Stimulated activated CD4-positive, alpha-beta T cell treated with anti-CD3 and anti-CD28 coated beads, TNF-alpha, amount 100 ng/mL, for 4 hours (primary cell): ENCODE measurements around the gene LRP1.
A peak's percentile ranks its signal among the peaks of the same experiment; 100 is the strongest.
"Not testable (repeated sequence)": the region's sequence is repeated elsewhere in the genome, so short reads cannot be mapped to it uniquely, and the experiment has no call there.

Source experiments
- DNase-seq, 3 experiments: peaks; one replicate each; pipeline ENCODE4 v3.0.0-alpha.2; 2020; ENCODE audit warnings: low read depth in 3 of 3

LRP1 gene

GRCh38 chr12:57111031-57111734 lies 17.1 kb upstream of the LRP1 start, which contains the start of gene STAT6:
Gene STAT6 (minus strand): TSS chr12:57111362. CDS start chr12:57108278, 3,084 bp downstream.
- peak; percentile 53 to 77 (median 68) for DNase-seq

DNA sequence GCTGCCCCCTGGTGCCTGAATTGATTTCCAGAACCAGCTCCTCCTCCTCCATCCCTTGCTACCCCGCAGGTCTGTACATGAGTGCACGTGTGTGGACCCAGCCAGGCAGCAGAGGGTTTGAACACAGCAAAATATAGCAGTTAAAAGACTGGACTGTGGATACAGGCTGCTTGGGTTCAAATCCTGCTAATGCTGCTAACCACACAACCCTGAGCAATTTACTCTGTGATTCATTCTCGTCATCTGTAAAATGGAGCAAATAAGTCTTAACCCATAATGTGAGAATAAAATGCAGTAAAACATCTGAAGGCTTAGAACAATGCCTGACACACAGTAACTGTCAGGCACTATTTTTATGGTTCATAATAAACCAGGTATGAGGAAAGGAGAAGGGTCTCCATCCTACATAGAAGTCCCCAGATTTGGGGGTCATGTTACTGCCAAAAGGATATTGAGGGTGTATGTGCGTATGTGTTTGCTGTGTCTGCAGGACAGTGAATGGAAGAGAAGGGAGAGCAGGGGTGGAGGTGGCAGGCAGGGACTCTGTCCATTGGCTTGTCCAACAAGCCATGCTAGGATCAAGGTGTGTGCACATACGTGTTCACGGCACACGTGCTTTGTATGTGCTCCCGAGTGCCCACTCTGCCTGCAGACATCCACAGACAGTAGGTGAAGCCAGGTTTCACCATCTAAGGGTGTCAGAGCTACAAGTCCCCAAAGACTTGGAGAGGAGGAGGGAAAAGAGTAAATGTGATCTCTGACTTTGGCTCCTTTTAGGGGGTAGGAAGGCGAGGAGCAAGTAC lies 15.6 kb upstream of the LRP1 start:
- DNase-seq: peak in 1 of 3 experiments; percentile 82

GRCh38 chr12:57116580-57117281 lies 11.6 kb upstream of the LRP1 start:
- no peak for DNase-seq

DNA sequence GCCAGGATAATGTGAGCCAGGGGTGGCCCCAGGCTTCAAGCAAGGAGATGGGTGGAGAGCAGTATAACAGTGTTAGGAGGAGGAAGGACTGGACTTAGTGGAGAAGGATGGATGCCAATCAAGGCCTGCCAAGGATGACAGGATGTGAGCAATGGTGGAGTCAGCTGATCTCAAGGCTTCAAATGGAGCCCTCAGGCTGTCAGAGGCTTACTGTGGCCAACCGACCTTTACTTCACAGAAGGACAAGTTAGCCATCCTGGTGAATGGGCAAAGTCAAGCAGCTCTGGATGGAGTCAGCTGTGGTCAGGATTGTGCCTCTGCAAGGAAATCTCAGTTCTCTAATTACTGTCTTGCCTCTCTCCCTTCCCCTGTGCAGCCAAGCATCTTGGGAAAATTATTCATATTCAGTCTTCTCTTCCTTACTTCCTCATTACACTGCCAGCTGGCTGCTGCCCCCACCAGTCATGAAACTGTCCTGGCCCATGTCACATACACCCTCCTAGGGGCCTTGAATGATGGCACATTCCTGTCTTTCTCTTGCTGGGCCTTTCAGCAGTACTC lies 9.5 kb upstream of the LRP1 start:
- no peak for DNase-seq

DNA sequence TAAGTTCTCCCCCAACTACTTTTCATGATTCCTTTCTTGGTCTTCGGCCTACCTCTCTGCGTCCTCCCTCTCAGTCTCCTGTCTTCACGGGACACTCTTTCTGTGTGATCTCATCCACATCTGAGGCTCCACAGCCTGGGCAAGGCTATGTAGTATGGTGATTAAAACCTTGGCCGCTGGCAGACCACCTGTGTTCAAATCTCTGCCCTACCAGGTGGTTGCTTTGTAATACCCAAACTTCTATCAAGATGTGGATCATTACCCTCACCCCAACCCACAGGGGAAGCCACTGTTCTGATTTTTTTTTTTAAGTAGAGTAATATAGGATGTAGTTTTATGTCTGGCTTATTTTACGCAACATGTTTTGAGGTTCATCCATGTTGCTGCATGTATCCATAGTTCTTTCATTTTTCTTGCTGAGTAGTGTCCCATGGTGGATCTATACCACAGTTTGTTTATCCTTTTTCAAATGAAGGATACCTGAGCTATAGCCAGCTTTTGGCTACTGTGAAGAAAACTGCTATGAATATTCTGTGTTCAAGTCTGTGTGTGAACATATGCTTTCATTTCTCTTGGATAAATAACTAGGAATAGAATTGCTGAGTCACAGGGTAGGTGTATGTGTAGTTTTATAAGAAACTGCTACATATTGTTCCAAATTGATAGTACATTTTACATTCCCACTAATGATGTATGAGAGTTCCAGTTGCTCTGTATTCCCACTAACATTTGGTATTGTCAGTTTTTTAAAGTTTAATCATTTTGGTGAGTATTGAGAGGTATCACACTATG lies 8.8 kb upstream of the LRP1 start:
- DNase-seq: no peak

DNA sequence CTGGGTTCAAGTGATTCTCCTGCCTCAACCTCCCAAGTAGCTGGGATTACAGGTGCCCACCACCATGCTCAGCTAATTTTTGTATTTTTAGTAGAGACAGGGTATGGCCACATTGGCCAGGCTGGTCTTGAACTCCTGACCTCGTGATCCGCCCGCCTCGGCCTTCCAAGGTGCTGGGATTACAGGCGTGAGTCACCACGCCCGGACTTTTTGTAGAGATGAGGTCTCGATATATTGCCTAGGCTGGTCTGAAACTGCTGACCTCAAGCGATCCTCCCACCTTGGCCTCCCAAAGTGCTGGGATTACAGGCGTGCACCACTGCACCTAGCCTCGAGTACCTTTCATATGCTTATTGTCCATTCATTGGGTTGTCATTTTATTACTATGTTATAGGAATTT lies 7.6 kb upstream of the LRP1 start:
- not testable (repeated sequence) for DNase-seq

GRCh38 chr12:57123813-57124212 lies 4.5 kb upstream of the LRP1 start:
- DNase-seq: no peak

GRCh38 chr12:57124261-57124877 lies 3.9 kb upstream of the LRP1 start:
- peak; percentile 39 to 64 (median 52) for DNase-seq

GRCh38 chr12:57126061-57126460 lies 2.2 kb upstream of the LRP1 start:
- no peak for DNase-seq

- DNase-seq: no peak
Observed at GRCh38 chr12:57126561-57126960, 1.7 kb upstream of the LRP1 start.

GRCh38 chr12:57127101-57127725 lies 1.1 kb upstream of the LRP1 start:
- DNase-seq: peak in 2 of 3 experiments; percentile 59 to 61

- peak in 1 of 3 experiments; percentile 6 for DNase-seq
Observed at GRCh38 chr12:57128519-57129247, 400 bp downstream of the LRP1 start.

- DNase-seq: no peak
Observed at GRCh38 chr12:57129321-57129842, 1.1 kb downstream of the LRP1 start.

GRCh38 chr12:57129889-57130288 lies 1.6 kb downstream of the LRP1 start:
- DNase-seq: no peak

DNA sequence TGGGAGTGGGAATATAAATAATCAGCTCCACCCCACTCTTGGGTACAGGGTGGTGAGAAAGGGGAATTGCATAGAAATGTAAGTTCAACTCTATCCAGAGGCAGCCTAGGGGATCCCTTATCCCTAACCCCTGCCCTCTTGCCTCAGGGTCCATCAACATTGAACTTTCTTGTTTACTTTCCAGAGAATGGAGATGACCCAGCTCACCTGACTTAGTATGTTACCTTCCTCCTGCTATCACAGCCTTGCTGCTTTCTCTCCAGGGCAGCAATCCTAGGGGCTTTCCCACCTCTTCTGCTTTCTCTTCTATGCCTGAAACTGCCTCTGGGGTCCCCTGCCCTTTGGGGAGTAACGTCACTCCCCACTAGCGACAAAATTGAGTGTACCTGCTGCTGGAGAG lies 2.7 kb downstream of the LRP1 start:
- DNase-seq: no peak

DNA sequence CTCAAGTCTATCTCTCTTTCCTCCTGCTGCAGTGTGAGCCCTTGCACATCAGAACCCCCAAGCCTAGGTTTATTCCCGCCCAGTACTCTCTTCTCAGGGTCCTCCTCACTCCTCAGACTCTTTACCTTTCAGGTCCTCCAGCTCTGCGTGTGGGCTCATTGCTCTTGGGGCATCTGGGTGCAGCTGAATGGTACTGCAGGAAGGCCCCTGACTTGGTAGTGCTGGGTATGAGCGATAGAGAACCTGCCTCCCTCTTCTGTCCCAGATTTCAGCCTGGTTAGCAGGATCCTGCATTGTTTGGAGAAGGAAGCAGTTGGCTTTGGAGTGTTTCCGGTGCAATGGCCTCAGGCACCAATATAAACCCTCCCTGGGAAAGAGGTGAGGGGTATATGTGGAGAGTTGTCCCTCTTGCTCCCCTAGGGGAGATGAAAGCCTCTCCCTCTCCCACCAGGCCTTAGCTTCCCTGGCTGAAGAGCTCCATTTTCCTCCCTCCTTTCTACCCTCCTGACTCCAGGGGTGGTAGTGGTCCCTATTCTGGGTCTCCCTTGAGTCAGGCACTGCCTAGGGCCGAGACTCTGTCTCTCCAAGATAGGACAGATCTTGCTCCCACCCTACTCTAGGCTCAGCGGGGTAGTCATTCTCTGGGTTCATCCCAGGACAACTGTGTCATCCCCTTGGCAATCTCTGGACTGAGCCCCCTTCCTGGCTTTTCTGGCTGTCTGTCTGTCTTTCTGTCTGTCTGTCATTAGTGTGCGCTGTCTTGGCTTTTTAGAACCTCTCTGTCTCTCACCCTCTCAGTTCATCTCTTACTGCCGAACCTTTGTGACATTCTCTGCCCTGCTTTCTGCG lies 3.8 kb downstream of the LRP1 start:
- no peak for DNase-seq

GRCh38 chr12:57133013-57133569 lies 4.8 kb downstream of the LRP1 start:
- DNase-seq: no peak

DNA sequence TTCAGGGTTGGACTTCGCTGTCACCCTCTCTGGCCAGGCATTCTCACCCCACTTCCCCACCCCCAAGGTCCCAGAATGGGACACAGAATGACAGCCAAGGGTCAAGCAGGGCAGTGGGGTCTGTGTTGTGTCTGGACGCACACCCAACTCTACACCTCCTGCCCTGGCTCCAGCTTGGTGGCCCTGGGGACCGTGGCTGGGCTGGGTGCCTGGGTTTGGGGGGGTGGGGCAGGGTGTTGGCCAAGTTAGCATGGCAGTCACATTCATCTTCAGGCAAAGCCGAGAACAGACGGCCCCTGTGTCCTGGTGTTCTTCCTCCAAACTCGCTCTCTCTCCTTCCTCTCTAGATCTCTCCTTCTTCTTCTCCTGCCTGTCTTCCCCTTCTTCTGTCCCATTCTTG lies 5.6 kb downstream of the LRP1 start:
- DNase-seq: no peak
